NT2/D1 (cell line): Measurements from ENCODE around the gene LCOR.

Source experiments
- SUZ12 ChIP-seq: IDR thresholded peaks from 2 replicates; pipeline ENCODE4 v1.6.1; 2011; ENCODE audit not compliant: insufficient read length, insufficient read depth; ENCODE audit errors: extremely low read depth
- YY1 ChIP-seq: IDR thresholded peaks from 2 replicates; pipeline ENCODE4 v1.6.1; 2011; ENCODE audit not compliant: insufficient read length, insufficient read depth
- ZNF274 ChIP-seq: IDR thresholded peaks from 2 replicates; pipeline ENCODE4 v1.6.1; 2011; ENCODE audit warnings: mild to moderate bottlenecking, low read depth, low read length

DNA sequence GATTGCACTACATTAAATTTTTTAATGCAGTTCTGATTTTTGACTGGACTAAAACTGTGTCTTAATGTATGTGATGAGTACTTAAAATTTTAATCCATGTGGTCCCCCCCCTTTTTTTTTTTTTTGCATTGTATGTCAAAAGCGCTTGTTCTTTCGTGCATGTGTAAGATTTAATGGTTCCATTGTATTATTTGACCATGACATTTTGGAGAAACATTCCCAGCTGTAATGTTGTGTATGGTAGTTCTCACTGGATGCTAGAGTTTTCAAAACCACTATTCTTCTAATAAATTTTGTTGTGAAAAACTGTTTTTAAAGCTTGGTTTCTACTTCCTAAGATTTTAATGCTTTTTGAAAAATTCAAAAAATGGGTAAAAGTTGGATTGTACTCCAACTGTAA is 132.0 kb downstream of the LCOR start:
- TF ChIP-seq YY1 (no peak), ZNF274 (no peak), SUZ12 (no peak)
